LoVo (cell line): ENCODE data around the gene PTCD2.

ENCODE experiments used
- DNase-seq: peaks from one replicate; pipeline ENCODE4 v3.0.0-alpha.2; 2016; ENCODE audit warnings: low spot score

PTCD2 gene, protein sequence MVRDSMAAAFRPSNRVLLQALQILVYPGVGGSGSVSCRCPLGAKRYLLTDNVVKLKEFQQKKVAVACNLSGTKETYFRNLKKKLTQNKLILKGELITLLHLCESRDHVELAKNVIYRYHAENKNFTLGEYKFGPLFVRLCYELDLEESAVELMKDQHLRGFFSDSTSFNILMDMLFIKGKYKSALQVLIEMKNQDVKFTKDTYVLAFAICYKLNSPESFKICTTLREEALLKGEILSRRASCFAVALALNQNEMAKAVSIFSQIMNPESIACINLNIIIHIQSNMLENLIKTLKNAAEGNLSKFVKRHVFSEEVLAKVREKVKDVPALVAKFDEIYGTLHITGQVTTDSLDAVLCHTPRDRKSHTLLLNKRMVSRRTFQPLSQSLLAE

DNA sequence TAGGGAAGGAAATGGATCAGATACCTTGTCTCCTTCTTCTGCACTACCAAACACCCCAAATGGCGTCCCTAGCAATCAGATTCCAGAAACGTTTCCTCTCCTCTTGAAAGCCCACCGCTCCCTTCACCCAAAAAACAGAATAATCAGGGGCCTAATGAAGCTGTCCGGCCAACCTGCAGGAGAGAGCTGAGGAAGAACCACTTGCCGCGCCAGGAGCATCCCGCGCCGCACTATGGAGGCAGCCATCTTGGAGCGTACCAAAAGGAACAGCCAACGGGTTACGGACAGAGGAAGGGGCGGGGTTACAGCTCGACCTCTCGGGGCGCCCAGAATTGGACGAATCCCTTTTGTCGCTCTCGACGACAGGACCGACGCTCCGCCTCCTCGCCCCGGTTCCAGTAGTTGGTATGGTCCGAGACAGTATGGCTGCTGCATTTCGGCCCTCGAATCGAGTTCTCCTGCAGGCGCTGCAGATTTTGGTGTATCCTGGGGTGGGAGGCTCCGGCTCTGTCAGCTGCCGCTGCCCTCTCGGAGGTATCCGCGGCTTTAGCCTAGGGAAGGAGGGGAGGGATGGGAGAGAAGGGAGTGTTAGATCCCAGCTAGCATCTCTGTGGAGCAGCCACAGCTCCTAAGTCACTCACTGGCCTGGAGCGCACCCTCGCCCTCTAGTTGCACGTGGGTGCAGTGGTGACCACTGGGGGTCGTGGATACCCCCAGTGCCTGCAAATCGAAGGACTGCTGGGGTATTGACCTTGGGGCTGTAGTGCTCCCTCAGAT lies at the start of gene PTCD2, which contains the start of gene MRPS27:
Gene PTCD2 (plus strand): TSS at position 398 of the 777 bp plus-strand sequence. CDS start 10 bp downstream, at position 408.
Gene MRPS27 (minus strand): TSS at position 265 of the 777 bp plus-strand sequence. CDS start 19 bp downstream, at position 246.
- DNase-seq, result peak; percentile 100

DNA sequence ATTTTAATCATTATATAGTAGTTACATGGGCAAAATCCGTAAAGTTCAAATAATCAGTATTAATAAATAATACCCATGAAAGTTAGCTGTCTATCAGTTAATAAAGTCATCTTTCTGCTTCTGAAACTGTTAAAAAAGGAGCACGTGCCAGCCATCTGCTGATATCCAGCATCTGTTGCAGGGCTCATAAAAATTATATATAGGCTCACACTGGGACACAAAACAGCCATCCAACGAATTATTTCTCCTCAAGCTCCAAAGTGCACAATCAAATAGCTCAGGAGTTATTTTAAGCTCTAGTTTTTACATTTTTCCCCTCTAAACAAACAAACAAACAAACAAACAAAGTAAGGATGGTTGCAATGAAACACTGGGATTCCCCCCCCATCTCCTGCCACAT lies 48.5 kb upstream of the PTCD2 start:
- no peak for DNase-seq

DNA sequence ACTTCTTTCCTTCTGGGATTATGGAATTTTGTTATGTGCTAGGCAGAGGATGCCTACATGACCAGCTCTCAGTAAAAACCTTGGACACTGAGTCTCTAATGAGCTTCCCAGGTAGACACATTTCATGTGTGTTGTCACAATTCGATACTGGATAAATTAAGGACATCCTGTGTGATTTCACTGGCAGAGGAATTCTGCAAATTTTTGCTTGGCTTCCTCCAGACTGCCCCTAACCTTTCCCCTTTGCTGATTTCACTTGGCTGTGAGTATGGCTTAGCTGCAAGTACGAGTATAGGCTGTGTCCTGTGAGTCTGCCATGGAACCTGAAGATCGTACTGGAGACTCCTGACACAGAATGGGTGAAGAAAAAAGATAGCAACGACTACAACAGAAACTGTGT lies 47.8 kb upstream of the PTCD2 start:
- no peak for DNase-seq

DNA sequence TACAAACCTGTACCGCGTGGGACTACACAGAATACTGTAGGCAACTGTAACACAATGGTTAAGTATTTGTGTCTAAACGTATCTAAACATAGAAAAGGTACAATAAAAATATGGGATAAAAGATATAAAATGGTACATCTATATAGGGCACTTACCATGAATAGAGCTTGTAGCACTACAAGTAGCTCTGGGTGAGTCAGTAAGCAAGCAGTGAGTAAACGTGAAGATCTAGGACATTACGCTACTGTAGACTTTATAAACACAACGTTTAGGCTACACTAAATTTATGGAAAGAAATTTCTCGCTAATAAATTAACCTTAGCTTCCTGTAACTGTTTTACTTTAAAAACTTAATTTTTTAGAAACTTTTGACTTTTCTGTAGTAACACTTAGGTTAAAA lies 46.6 kb upstream of the PTCD2 start:
- DNase-seq, result no peak

DNA sequence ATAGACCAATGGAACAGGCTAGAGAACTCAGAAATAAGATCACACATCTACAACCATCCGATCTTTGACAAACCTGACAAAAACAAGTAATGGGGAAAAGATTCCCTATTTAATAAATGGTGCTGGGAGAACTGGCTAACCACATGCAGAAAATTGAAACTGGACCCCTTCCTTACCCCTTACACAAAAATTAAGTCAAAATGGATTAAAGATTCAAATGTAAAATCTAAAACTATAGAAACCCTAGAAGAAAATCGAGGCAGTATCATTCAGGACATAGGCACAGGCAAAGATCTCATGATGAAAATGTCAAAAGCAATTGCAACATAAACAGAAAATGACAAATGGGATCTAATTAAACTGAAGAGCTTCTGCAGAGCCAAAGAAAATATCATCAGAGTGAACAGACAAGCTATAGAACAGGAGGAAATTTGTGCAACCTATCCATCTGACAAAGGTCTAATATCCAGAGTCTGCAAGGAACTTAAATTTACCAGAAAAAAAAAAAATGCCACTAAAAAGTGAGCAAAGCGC lies 43.9 kb upstream of the PTCD2 start:
- no peak for DNase-seq

DNA sequence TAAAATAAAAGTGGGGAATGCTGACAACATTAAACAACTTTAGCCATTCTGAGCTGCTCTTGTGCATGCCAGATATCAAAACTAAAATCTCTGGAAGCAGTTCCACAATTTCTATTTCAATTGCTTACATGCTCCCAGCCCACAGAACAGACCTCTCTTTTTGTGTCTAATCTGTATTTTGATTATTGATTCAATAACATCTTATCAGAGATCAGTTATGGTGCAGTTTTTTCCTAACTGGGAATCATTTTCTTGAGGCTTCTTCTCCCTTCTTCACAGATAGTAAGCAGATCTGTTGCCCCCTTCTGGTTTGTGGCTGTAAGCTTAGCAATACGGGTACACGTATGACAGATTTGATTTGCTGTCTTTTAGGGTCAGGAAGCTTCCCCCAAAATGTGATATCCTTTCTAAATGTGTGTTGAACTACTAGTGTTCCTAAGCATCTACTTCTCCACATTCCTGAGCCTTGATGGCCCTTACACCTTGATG lies 39.5 kb upstream of the PTCD2 start:
- no peak for DNase-seq

DNA sequence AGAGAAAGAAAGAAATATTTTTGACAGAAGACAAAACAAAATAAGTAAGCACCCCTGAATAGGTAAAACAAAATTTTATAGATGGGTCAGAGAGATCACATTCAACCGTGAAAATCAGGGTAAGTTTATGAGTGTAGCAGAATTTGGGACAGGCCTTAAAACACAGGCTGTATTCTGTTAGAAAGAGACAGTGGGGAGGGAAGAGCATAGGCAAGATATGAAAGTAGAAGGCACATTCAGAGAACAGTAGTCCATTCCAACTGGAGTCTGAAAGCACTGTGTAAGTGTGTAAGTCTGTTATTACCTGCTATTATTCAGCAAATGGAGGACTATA lies 38.8 kb upstream of the PTCD2 start:
- DNase-seq, result no peak

DNA sequence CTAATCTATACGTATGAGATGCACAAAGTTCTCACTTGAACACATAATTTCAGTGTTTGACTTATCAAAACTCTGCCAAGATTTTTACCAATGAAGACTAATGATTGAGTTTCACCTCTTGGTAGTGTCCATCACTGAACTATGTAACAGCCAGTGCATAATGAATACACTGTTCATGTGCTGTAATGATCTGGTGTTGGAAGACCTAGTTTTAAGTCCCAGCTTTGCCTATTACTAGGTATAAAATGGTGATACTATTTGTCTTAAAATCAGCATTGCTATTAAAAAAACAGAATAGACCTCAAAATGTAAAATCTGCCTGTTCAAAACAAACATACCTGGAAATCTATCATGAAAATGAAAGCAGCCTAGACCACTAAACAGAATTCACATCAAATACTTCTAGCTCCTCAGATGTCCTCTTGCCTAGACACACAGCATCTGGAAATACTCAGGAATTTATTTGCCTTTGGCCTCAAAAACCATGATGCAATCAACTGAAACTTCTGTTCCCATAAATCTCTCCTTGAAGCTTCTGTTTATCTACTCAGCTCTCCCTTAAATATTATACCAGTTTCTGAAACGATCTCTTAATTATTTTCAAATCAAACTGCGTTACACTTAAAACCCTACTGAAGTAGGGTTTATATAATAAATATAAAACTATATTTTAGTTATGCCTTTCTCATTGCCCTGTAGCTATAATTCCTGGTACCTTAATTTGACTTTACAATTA lies 38.2 kb upstream of the PTCD2 start:
- peak; percentile 85 for DNase-seq

DNA sequence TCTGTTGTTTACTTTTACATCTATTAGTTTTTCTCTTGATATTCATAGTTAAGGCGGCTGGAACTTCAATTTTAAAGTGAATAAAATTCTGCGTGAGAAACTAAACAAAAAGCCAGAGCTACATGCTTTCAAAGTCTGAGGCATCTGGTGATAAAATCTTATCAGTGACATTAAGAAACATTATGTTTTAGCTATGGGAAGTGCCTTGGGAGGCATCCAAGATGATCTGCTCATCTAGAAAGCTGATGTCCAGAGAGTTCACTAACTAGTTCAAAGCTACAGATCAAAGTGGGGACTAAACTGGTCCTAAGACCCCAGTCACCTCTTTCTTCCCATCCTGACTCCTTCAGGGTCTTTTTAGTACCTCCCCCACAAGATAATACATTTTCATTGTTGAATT lies 37.3 kb upstream of the PTCD2 start:
- DNase-seq, result peak; percentile 37

DNA sequence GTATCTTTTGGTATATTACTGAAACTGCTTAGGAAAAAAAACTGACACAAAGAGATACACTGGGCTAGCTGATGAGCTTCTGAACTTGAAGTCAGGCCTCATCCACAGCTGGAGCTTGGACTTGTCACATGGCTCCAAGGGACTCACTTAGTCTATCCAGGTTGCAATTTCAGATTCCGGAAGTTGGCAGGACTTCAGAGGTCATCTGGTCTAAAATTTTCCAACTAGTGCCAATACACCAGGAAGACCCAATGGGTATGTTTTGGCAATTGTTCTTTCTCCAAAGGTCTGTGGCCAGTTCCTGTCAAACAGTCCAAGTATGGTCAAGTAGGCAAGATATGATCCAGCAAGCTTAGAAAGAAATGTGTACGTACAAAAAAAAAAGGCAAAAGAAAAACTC lies 36.8 kb upstream of the PTCD2 start:
- no peak for DNase-seq

DNA sequence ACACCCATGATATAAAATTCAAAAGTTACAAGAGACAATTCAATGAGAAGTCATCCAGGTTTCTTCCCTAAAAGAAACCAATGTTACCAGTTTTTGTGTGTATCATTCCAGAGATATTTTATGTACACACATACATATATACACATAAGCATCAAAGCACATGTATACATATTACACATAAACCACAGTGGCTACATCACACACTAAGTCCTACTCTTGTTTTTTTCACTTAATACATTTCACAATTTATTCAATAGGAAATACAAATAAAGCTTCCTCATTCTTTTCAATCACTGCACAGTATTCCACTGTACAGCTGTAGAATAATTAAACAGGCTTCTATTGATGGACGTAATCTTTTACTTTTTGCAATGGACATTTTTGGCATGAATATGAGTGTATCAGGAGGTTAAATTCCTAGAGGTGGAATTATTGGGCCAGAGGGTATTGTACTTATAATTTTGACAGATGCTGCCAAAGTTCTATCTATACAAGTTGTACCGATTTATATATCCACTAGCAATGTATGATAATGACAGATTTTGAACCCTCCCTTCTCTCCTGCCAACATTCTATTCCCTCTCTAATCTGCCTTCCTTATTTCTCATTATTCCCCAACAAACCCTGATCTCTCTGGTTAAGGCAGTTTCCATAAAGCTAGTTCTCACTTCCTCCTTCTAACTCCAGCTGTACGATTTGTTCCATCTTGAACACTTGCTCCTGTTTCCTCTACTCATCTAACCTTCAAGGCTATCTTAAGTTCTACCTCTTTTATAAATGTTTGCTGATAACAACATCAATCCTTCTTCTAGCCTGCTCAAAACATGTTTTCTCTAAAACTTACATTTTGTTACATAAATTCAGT lies 35.4 kb upstream of the PTCD2 start:
- DNase-seq, result no peak

DNA sequence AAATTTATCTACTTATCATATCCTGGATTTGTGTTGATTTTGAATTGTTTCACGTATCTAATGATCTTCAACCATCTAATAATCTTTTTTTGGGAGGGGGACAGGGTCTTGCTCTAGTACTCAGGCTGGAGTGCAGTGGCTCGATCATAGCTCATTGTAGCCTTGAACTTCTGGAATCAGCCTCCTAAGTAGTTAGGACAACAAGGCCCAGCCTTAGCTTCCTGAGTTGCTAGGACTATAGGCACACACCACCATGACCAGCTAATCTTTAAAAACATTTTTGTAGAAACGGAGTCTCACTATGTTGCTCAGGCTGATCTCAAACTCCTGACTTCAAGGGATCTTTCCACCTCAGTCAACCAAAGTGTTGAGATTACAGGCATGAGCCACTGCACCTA lies 34.8 kb upstream of the PTCD2 start:
- no peak for DNase-seq

DNA sequence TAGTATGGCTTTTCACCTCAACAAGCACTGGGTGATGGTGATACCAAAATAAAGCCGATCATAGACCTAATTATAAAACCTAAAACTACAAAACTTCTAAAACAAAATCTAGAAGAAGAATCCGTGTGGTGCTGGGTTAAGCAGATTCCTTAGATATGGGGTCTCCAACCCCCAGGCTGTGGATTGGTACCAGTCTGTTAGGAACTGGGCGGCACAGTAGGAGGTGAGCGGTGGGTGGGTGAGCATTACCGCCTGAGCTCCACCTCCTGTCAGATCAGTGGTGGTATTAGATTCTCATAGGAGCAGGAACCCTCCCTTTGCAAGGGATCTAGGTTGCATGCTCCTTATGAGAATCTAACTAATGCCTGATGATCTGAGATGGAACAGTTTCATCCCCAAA lies 33.4 kb upstream of the PTCD2 start:
- DNase-seq, result no peak

DNA sequence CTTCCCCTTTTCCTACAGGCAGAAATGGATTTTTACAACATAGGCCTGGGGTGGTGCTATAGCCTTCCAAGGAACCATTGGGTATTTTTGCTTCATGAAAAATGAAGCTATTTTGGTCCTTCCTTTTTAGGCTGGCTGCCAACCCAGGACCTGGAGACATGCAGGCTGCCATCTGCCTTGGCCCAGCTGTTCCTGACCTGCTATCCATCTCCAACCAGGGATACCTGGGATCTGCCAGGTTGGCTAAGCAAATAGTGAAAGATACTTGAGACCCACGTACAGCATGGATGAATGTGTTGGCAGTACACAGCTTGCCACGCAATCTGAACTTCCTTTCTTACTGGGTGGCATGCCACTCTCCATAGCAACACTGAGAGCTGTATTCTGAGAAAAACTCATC lies 31.2 kb upstream of the PTCD2 start:
- no peak for DNase-seq

DNA sequence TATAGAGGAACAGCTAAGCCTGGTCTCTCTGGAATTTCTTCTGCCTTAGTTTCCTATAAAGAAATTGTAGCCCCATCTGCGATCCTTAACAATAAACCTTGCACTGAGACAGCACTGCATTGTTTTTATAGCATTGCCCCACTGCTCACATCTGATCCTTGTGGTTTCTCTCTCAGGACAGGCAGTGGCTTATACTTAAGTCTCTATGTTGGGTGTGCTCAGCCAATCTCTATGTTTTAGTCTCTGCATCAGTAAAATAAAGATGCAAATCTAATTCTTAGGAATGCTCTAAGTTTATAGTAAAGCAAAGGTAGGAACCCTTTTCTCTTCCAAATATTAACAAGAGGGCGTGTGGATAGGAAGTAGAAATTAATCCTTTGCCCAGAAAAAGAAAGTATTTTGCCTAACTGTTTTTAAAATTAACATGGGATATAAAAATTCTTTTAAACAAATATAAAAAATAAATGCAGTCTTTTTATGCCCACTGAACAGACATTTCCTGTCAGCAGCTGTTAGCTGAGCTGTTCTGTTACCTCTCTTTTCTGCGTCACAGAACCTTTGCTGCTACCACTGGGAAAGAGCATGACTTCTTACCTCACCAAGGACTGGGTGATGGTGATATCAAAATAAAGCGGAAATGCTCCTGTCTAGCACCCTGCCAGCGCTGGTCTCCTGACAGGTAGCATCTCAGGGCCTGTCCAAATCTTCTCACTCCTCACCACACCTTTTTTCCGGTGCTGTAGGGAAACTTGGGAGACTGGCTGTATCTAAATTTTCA lies 29.6 kb upstream of the PTCD2 start:
- no peak for DNase-seq

DNA sequence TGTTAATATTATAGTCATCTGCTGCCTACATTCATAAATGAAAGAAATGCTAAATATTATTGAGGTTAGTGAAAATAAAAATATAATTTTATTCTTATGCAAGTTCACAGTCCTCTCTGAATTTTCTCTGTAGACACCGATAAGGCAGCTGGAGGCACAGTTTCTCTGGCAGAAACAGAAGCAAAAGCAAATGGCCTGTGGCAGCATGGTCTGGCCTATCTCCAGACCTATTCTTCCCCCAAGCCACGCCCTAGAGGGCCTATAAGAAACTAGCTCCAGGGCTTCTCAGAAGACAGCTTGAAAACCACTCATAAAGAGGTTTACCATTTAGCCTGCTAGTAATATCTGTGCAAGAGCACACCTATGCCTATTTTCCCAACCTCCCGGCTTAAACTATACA lies 28.6 kb upstream of the PTCD2 start:
- no peak for DNase-seq

DNA sequence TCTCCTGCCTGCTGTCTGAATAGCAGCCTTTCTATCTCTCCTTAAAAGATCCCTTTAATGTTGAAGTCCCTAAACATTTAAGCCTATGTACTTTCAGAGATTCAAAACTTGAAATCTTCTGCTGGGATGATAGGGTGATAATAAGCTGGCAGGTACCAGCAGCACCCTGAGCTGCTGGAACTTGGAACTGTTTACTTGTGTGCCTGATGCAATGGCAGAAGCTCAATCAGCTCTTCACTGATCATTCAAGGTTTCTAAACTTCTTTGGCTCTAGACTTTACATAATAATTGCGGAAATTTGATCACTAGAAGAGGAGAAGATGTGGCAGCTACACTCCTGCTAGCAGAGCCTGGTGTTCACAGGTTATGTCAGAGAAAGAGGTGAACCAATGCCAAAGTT lies 27.8 kb upstream of the PTCD2 start:
- no peak for DNase-seq

DNA sequence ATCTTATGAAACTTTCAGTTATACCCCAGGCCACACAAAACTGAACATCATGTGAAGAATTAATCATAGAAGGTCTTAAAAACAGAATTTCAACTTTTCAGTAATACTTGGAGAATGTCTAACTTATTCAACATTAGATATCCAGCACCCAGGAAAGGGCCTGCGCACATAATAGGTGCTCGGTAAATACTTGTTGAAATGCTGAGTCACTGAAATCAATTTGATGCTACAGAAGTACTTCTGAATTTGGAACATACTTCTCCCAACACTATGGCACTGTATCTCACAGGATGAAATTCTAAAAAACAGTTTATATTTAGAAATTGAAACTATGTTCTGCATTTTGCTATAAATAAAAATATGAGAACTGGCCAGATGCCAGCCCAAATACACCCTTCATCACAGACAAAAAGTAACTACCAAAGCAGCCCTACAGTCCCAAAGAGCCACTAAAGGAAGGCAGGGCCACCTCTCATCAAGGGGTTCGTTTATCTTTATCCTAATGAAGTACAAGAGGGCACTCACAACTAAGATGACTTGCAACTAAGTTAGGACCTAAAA lies 26.6 kb upstream of the PTCD2 start:
- DNase-seq, result no peak

DNA sequence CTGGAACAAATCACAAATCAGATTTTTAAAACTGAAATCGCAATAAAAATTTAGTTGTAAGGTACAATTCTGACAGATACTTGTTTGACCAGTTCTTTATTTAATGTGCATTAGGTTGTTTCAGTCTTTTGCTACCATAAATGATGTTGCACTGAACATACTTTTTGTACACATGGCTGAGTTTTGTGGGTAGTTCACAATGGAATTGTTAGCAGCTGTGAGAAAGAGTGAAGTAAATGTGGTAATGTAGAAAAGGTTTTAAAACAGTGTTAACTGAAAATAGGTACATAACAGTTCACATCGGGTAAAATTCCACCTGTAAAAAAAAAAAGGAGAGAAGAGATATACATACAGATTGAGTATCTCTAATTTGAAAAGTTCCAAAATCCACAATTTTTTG lies 25.7 kb upstream of the PTCD2 start:
- DNase-seq, result no peak

DNA sequence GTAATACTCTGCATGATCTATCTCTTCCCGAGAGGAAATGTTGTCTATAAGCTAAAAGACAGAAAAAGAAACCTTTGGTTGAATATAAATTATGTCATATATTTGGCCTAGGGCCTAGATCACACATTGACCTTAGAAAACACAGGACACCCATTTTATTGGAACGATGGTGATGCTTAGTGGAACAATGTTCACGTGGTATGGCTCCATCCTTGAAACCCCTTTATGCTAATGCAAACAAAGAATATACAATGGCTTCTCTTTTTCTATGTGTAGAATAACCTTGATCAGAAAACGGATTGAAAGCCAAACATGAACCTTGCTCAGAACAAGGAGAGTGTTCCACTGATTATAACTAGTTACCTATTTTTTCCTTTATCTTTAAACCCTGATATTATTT lies 24.6 kb upstream of the PTCD2 start:
- no peak for DNase-seq
